WTC11 (cell line): Measurements from ENCODE around the gene GPRC5A. TPM values are rescaled to one million over a fixed set of nuclear protein-coding genes. Genes with fewer than 3 reads are reported as not detected.

Source experiments
- ATAC-seq: fragments of 200-7000 bp; cut with Tn5 transposase; 2 replicates; pipeline ENCODE4 v1.10.0; 2021; ENCODE audit warnings: mild to moderate bottlenecking, moderate library complexity
- CTCF ChIA-PET: fragments of 300-600 bp; sonication (Branson Sonifier 250); formaldehyde crosslinking; loops from one replicate; lab custom pipeline; 2021; ENCODE audit warnings: antibody characterized with exemption; lab: Charles Lee
- POLR2A ChIA-PET: fragments of 350-600 bp; sonication (Branson Sonifier 250); formaldehyde crosslinking; loops from one replicate; lab custom pipeline; 2021; ENCODE audit warnings: antibody characterized with exemption; lab: Charles Lee
- DNase-seq: peaks from one replicate; pipeline ENCODE4 v3.0.0; 2021; ENCODE audit warnings: low spot score
- H3K27ac Mint-ChIP-seq: 2 replicates; pipeline ENCODE4 v1.8.0; 2021; ENCODE audit warnings: mixed read lengths
- H3K27me3 Mint-ChIP-seq: 2 replicates; pipeline ENCODE4 v1.8.0; 2021; ENCODE audit warnings: low read depth, mild to moderate bottlenecking, moderate library complexity, mixed read lengths
- H3K36me3 Mint-ChIP-seq: 2 replicates; pipeline ENCODE4 v1.8.0; 2021; ENCODE audit warnings: mixed read lengths
- H3K4me1 Mint-ChIP-seq: 2 replicates; pipeline ENCODE4 v1.8.0; 2022; ENCODE audit warnings: mixed read lengths
- H3K4me3 Mint-ChIP-seq: 2 replicates; pipeline ENCODE4 v1.8.0; 2021; ENCODE audit warnings: mild to moderate bottlenecking, moderate library complexity, mixed read lengths
- H3K9me3 Mint-ChIP-seq: 2 replicates; pipeline ENCODE4 v1.8.0; 2021; ENCODE audit warnings: mixed read lengths
- AR ChIP-seq: fragments of 250-450 bp; sonication (Bioruptor Pico); IDR thresholded peaks from 2 replicates; pipeline ENCODE4 v1.9.0; 2021; ENCODE audit warnings: mild to moderate bottlenecking
- CREB1 ChIP-seq: sonication (generic); formaldehyde crosslinking; IDR thresholded peaks from 2 replicates; pipeline ENCODE4 v1.8.0; 2023; ENCODE audit warnings: mild to moderate bottlenecking, missing genetic modification reagents
- ESRRA ChIP-seq: sonication (generic); formaldehyde crosslinking; IDR thresholded peaks from 2 replicates; pipeline ENCODE4 v1.8.1; 2022; ENCODE audit warnings: mild to moderate bottlenecking, missing genetic modification reagents, borderline replicate concordance
- FOXJ3 ChIP-seq: sonication (generic); formaldehyde crosslinking; IDR thresholded peaks from 2 replicates; pipeline ENCODE4 v1.9.0; 2021; ENCODE audit warnings: missing genetic modification reagents, mild to moderate bottlenecking, borderline replicate concordance
- HMGA2 ChIP-seq: fragments of 250-450 bp; sonication (Bioruptor Pico); IDR thresholded peaks from 2 replicates; pipeline ENCODE4 v1.4.0; 2021; ENCODE audit warnings: mild to moderate bottlenecking, moderate library complexity
- JUN ChIP-seq: sonication (generic); formaldehyde crosslinking; IDR thresholded peaks from 2 replicates; pipeline ENCODE4 v1.8.0; 2023; ENCODE audit warnings: mild to moderate bottlenecking, missing genetic modification reagents
- KAT7 ChIP-seq: sonication (generic); formaldehyde crosslinking; IDR thresholded peaks from 2 replicates; pipeline ENCODE4 v1.8.1; 2023; ENCODE audit warnings: missing genetic modification reagents, mild to moderate bottlenecking, borderline replicate concordance
- MYBL2 ChIP-seq: sonication (generic); formaldehyde crosslinking; IDR thresholded peaks from 2 replicates; pipeline ENCODE4 v1.8.1; 2023; ENCODE audit warnings: mild to moderate bottlenecking, moderate library complexity, missing genetic modification reagents
- NR1H2 ChIP-seq: sonication (generic); formaldehyde crosslinking; IDR thresholded peaks from 2 replicates; pipeline ENCODE4 v1.9.0; 2021; ENCODE audit warnings: mild to moderate bottlenecking, moderate library complexity, missing genetic modification reagents
- SMAD4 ChIP-seq: sonication (generic); formaldehyde crosslinking; IDR thresholded peaks from 2 replicates; pipeline ENCODE4 v1.8.0; 2022; ENCODE audit warnings: mild to moderate bottlenecking, missing genetic modification reagents
- SOX15 ChIP-seq: fragments of 250-450 bp; sonication (Bioruptor Pico); IDR thresholded peaks from 2 replicates; pipeline ENCODE4 v1.9.0; 2021; ENCODE audit warnings: mild to moderate bottlenecking
- SP1 ChIP-seq: sonication (generic); formaldehyde crosslinking; conservative IDR thresholded peaks from 2 replicates; pipeline ENCODE4 v1.8.1; 2022; ENCODE audit warnings: missing genetic modification reagents
- TP53 ChIP-seq: sonication (generic); formaldehyde crosslinking; IDR thresholded peaks from 2 replicates; pipeline ENCODE4 v1.8.1; 2023; ENCODE audit warnings: mild to moderate bottlenecking, missing genetic modification reagents
- ZNF121 ChIP-seq: sonication (generic); formaldehyde crosslinking; IDR thresholded peaks from 2 replicates; pipeline ENCODE4 v1.8.0; 2023; ENCODE audit warnings: missing genetic modification reagents
- ZNF232 ChIP-seq: sonication (generic); formaldehyde crosslinking; IDR thresholded peaks from 2 replicates; pipeline ENCODE4 v1.8.0; 2022; ENCODE audit warnings: mild to moderate bottlenecking, missing genetic modification reagents
- ZNF317 ChIP-seq: sonication (generic); formaldehyde crosslinking; IDR thresholded peaks from 2 replicates; pipeline ENCODE4 v1.8.1; 2023; ENCODE audit warnings: low read depth, mild to moderate bottlenecking, moderate library complexity, missing genetic modification reagents, borderline replicate concordance
- ZNF423 ChIP-seq: fragments of 250-450 bp; sonication (Bioruptor Pico); IDR thresholded peaks from 2 replicates; pipeline ENCODE4 v2.1.2; 2022; ENCODE audit warnings: mild to moderate bottlenecking, moderate library complexity
- ZNF671 ChIP-seq: fragments of 250-450 bp; sonication (Bioruptor Pico); IDR thresholded peaks from 2 replicates; pipeline ENCODE4 v1.8.0; 2021; ENCODE audit warnings: mild to moderate bottlenecking
- total RNA-seq: library from RNA; stranded (reverse); gene quantifications from 3 replicates; pipeline ENCODE4 v1.2.3, GENCODE V29; 2021
- TF ChIP-seq, protein P1 (sequence below): sonication (generic); formaldehyde crosslinking; IDR thresholded peaks from 2 replicates; pipeline ENCODE4 v1.8.1; 2022; ENCODE audit warnings: low read depth, mild to moderate bottlenecking, moderate library complexity, missing genetic modification reagents, borderline replicate concordance
- TF ChIP-seq, protein P2 (sequence below): sonication (generic); formaldehyde crosslinking; conservative IDR thresholded peaks from 2 replicates; pipeline ENCODE4 v1.8.1; 2022; ENCODE audit warnings: mild to moderate bottlenecking, missing genetic modification reagents
- TF ChIP-seq, protein P3 (sequence below): fragments of 250-450 bp; sonication (Bioruptor Pico); IDR thresholded peaks from 2 replicates; pipeline ENCODE4 v1.9.0; 2021; ENCODE audit warnings: mild to moderate bottlenecking
- TF ChIP-seq, protein P4 (sequence below): fragments of 250-450 bp; sonication (Bioruptor Pico); IDR thresholded peaks from 2 replicates; pipeline ENCODE4 v1.8.0; 2021; ENCODE audit warnings: mild to moderate bottlenecking
- TF ChIP-seq, protein P5 (sequence below): fragments of 250-450 bp; sonication (Bioruptor Pico); IDR thresholded peaks from 2 replicates; pipeline ENCODE4 v1.9.0; 2021; ENCODE audit warnings: moderate library complexity, mild to moderate bottlenecking, inconsistent platforms, borderline replicate concordance

Gene GPRC5A
- total RNA-seq, 1 experiment from 2014 or later, result 1.1 TPM

DNA sequence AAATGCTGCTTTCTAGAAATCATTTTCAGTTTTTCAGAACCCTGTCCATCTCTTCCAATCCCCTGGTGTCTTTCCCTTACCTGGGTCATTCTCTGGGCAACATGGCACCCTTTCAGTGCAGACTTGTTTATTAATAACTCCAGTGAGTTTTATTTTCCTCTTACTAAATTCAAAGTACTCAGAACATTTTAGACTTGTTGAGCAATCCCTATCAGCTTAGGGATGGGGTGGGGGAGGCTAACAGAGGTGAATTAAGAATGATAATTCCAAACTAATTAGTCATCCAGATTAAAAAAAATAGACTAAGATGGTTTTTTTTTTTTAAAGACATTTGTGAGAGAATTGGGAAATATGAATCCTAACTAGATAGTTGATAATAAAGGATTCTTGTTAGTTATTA, 10.7 kb downstream of the GPRC5A start:
- CTCF ChIA-PET, result interaction anchor here (0.6 kb wide), 1 partner anchor 165 kb away, joined by 3 read pairs; no protein-coding TSS in a partner anchor

GRCh38 chr12:12903642-12904609, 12.6 kb downstream of the GPRC5A start:
- Mint-ChIP-seq H3K27me3 (no peaks in the 10 kb centered on the region; the same call in 1 of the 2 replicates), H3K36me3 (no peaks in the 10 kb centered on the region), H3K27ac (no peak overlapping the region), H3K4me3 (no peak overlapping the region), H3K4me1 (no peaks in the 10 kb centered on the region), H3K9me3 (no peaks in the 10 kb centered on the region)
- DNase-seq (no peak), ATAC-seq (no peak)
- CTCF ChIA-PET, result no interaction called here
- POLR2A ChIA-PET, result no interaction called here
- TF ChIP-seq FOXJ3 (CRISPR knock-in tag) (no peak), SP1 (CRISPR knock-in tag) (no peak), ZNF121 (no peak), ZNF232 (CRISPR knock-in tag) (no peak), NR1H2 (no peak), HMGA2 (CRISPR knock-in tag) (no peak), AR (CRISPR knock-in tag) (no peak), ESRRA (no peak), KAT7 (CRISPR knock-in tag) (no peak), CREB1 (CRISPR knock-in tag) (no peak)
- TF ChIP-seq, protein P1, sequence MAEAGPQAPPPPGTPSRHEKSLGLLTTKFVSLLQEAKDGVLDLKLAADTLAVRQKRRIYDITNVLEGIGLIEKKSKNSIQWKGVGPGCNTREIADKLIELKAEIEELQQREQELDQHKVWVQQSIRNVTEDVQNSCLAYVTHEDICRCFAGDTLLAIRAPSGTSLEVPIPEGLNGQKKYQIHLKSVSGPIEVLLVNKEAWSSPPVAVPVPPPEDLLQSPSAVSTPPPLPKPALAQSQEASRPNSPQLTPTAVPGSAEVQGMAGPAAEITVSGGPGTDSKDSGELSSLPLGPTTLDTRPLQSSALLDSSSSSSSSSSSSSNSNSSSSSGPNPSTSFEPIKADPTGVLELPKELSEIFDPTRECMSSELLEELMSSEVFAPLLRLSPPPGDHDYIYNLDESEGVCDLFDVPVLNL (CRISPR knock-in tag), result no peak

More for the DNA sequence above, 10.7 kb downstream of the GPRC5A start:
- H3K36me3 Mint-ChIP-seq, result no peaks in the 10 kb centered on the region
- H3K4me1 Mint-ChIP-seq, result no peaks in the 10 kb centered on the region
- no peak for DNase-seq
- POLR2A ChIA-PET, result no interaction called here
- no peak for TF ChIP-seq SOX15 (CRISPR knock-in tag)
- TF ChIP-seq, protein P2, sequence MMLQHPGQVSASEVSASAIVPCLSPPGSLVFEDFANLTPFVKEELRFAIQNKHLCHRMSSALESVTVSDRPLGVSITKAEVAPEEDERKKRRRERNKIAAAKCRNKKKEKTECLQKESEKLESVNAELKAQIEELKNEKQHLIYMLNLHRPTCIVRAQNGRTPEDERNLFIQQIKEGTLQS (CRISPR knock-in tag), result no peak
- no peak for TF ChIP-seq TP53
- TF ChIP-seq JUN (CRISPR knock-in tag), result no peak
- TF ChIP-seq AR (CRISPR knock-in tag), result no peak
- no peak for TF ChIP-seq ZNF317 (CRISPR knock-in tag)
- no peak for TF ChIP-seq ZNF423 (CRISPR knock-in tag)
- TF ChIP-seq, protein P3, sequence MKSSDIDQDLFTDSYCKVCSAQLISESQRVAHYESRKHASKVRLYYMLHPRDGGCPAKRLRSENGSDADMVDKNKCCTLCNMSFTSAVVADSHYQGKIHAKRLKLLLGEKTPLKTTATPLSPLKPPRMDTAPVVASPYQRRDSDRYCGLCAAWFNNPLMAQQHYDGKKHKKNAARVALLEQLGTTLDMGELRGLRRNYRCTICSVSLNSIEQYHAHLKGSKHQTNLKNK (CRISPR knock-in tag), result no peak
- TF ChIP-seq SP1 (CRISPR knock-in tag), result no peak
- TF ChIP-seq, protein P4, sequence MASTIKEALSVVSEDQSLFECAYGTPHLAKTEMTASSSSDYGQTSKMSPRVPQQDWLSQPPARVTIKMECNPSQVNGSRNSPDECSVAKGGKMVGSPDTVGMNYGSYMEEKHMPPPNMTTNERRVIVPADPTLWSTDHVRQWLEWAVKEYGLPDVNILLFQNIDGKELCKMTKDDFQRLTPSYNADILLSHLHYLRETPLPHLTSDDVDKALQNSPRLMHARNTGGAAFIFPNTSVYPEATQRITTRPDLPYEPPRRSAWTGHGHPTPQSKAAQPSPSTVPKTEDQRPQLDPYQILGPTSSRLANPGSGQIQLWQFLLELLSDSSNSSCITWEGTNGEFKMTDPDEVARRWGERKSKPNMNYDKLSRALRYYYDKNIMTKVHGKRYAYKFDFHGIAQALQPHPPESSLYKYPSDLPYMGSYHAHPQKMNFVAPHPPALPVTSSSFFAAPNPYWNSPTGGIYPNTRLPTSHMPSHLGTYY (CRISPR knock-in tag), result no peak
- no peak for TF ChIP-seq SMAD4
- TF ChIP-seq MYBL2, result no peak
- no peak for TF ChIP-seq ZNF671 (CRISPR knock-in tag)
- TF ChIP-seq ESRRA, result no peak
- TF ChIP-seq, protein P5, sequence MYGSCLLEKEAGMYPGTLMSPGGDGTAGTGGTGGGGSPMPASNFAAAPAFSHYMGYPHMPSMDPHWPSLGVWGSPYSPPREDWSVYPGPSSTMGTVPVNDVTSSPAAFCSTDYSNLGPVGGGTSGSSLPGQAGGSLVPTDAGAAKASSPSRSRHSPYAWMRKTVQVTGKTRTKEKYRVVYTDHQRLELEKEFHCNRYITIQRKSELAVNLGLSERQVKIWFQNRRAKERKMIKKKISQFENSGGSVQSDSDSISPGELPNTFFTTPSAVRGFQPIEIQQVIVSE (CRISPR knock-in tag), result no peak
- TF ChIP-seq, all 79 proteins: peak for 0
- Mint-ChIP-seq H3K27ac (peak overlapping the region; percentile 6; the same call in 1 of the 2 replicates), H3K27me3 (no peaks in the 10 kb centered on the region; the same call in 1 of the 2 replicates), H3K4me3 (no peak overlapping the region), H3K9me3 (no peaks in the 10 kb centered on the region)
- ATAC-seq, result no peak
